Natural killer cell (primary cell): ENCODE results near the gene SAA4. TPM values are rescaled to one million over a fixed set of nuclear protein-coding genes. Genes with fewer than 3 reads are reported as not detected.

Experiments
- ATAC-seq, 3 donors: fragments of 150-1000 bp in 2 of 3; fragments of 200-7000 bp in 1 of 3; cut with Tn5 transposase; 1 replicate in 1 of 3; 2 replicates in 2 of 3; pipeline ENCODE4 v1.10.0; 2021; ENCODE audit warnings: mild to moderate bottlenecking in 2 of 3, moderate library complexity in 2 of 3
- DNase-seq, 2 donors: peaks; one replicate each; pipeline versions ENCODE4 v3.0.0 to v3.0.0-alpha.2; 2013 to 2021; ENCODE audit warnings: mixed read lengths in 1 of 2
- H3K27ac ChIP-seq: one replicate; pipeline ENCODE4 v1.5.1; 2013; ENCODE audit warnings: mild to moderate bottlenecking, low read length
- H3K27me3 ChIP-seq: one replicate; pipeline ENCODE4 v1.6.1; 2013; ENCODE audit warnings: low read length; ENCODE audit not compliant: control insufficient read depth, insufficient read depth
- H3K36me3 ChIP-seq: one replicate; pipeline ENCODE4 v1.6.1; 2013; ENCODE audit warnings: low read length; ENCODE audit not compliant: control insufficient read depth, insufficient read depth
- H3K4me1 ChIP-seq: one replicate; pipeline ENCODE4 v1.6.1; 2013; ENCODE audit warnings: low read length; ENCODE audit not compliant: control insufficient read depth, insufficient read depth
- H3K4me3 ChIP-seq: one replicate; pipeline ENCODE4 v1.5.1; 2013; ENCODE audit warnings: low read length
- H3K9me3 ChIP-seq: one replicate; pipeline ENCODE4 v1.6.1; 2013; ENCODE audit warnings: low read length; ENCODE audit not compliant: control insufficient read depth, insufficient read depth
- H3K27ac Mint-ChIP-seq, 2 donors: one replicate each; pipeline ENCODE4 v1.8.0; 2022; ENCODE audit warnings: mild to moderate bottlenecking in 2 of 2, mixed read lengths in 2 of 2, moderate library complexity in 1 of 2
- H3K27me3 Mint-ChIP-seq, 2 donors: one replicate each; pipeline ENCODE4 v1.8.0; 2022; ENCODE audit warnings: low read depth in 2 of 2, mixed read lengths in 2 of 2
- H3K36me3 Mint-ChIP-seq: one replicate; pipeline ENCODE4 v1.8.0; 2022; ENCODE audit warnings: mixed read lengths
- H3K4me1 Mint-ChIP-seq, 2 donors: one replicate each; pipeline ENCODE4 v1.8.0; 2022; ENCODE audit warnings: mixed read lengths in 2 of 2
- H3K4me3 Mint-ChIP-seq: one replicate; pipeline ENCODE4 v1.8.0; 2022; ENCODE audit warnings: mild to moderate bottlenecking, moderate library complexity, mixed read lengths
- H3K9me3 Mint-ChIP-seq, 2 donors: one replicate each; pipeline ENCODE4 v1.8.0; 2022; ENCODE audit warnings: mixed read lengths in 2 of 2
- CTCF ChIP-seq: fragments of 200-600 bp; IDR thresholded peaks from one replicate; pipeline ENCODE4 v1.8.0; 2022; ENCODE audit warnings: antibody characterized with exemption
- WGBS: methylation state at CpG from one replicate; pipeline ENCODE4 v1.1.7; 2013; ENCODE audit warnings: missing lambda C conversion rate; ENCODE audit not compliant: insufficient coverage; 5-methylcytosine and 5-hydroxymethylcytosine counted together
- intact Hi-C: fragments of 100-400 bp; cut with micrococcal nuclease; formaldehyde crosslinking; loops from one replicate; pipeline ENCODE4 v1.14.2; 2022
- total RNA-seq, 4 donors: library from RNA; stranded (reverse); fragments of 120-200 nt in 1 of 4; gene quantifications; one replicate each; pipeline versions ENCODE4 v1.2.3 to v1.2.4, GENCODE V29; 2013 to 2022

Gene SAA4
- total RNA-seq, 3 donors from 2014 or later (not counting 1 experiment from before 2014, with no cell fraction given) = 0.54 TPM; not detected in 2

- 0% methylated on average over 1 of the region's 1 CpG for WGBS
- H3K27me3 ChIP-seq = peaks cover 7% of the 10 kb centered on the region
- H3K27ac ChIP-seq = no peak overlapping the region
- no peaks in the 10 kb centered on the region for H3K4me1 Mint-ChIP-seq
- intact Hi-C loops = loop anchor here (1.0 to 10.0 kb wide), 3 partner anchors 261 to 521 kb away; no protein-coding TSS in a partner anchor
- no peaks in the 10 kb centered on the region for H3K9me3 ChIP-seq
- H3K27me3 Mint-ChIP-seq = peaks cover 22 to 33% of the 10 kb centered on the region in 2 donors
- TF ChIP-seq CTCF = peak; percentile 90
- H3K36me3 Mint-ChIP-seq = no peaks in the 10 kb centered on the region
- H3K4me1 ChIP-seq = no peaks in the 10 kb centered on the region
- H3K4me3 ChIP-seq = no peak overlapping the region
- H3K4me3 Mint-ChIP-seq = no peak overlapping the region
- DNase-seq (peak; percentile 40 to 85), ATAC-seq (peak; percentile 58 to 80 (median 76))
- no peak overlapping the region for H3K27ac Mint-ChIP-seq
- H3K9me3 Mint-ChIP-seq = no peaks in the 10 kb centered on the region
- no peaks in the 10 kb centered on the region for H3K36me3 ChIP-seq
These were observed 7.3 kb upstream of the SAA4 start for GRCh38 chr11:18243783-18244362.

GRCh38 chr11:18239655-18240054, 3.1 kb upstream of the SAA4 start:
- ATAC-seq (no peak), DNase-seq (no peak)
- H3K27ac ChIP-seq = no peak overlapping the region
- no peaks in the 10 kb centered on the region for H3K36me3 ChIP-seq
- peaks cover 11% of the 10 kb centered on the region for H3K27me3 ChIP-seq
- peaks cover 30 to 64% of the 10 kb centered on the region in 2 donors for H3K27me3 Mint-ChIP-seq
- no peaks in the 10 kb centered on the region for H3K4me1 Mint-ChIP-seq
- no peak overlapping the region for H3K4me3 Mint-ChIP-seq
- H3K4me3 ChIP-seq = no peak overlapping the region
- TF ChIP-seq CTCF = no peak
- H3K4me1 ChIP-seq = no peaks in the 10 kb centered on the region
- no peaks in the 10 kb centered on the region for H3K9me3 ChIP-seq
- no peaks in the 10 kb centered on the region for H3K9me3 Mint-ChIP-seq
- intact Hi-C loops = loop anchor here (10.0 kb wide), 1 partner anchor 265 kb away; no protein-coding TSS in a partner anchor
- H3K36me3 Mint-ChIP-seq = no peaks in the 10 kb centered on the region
- WGBS = 100% methylated on average over 1 of the region's 1 CpG
- no peak overlapping the region for H3K27ac Mint-ChIP-seq

DNA sequence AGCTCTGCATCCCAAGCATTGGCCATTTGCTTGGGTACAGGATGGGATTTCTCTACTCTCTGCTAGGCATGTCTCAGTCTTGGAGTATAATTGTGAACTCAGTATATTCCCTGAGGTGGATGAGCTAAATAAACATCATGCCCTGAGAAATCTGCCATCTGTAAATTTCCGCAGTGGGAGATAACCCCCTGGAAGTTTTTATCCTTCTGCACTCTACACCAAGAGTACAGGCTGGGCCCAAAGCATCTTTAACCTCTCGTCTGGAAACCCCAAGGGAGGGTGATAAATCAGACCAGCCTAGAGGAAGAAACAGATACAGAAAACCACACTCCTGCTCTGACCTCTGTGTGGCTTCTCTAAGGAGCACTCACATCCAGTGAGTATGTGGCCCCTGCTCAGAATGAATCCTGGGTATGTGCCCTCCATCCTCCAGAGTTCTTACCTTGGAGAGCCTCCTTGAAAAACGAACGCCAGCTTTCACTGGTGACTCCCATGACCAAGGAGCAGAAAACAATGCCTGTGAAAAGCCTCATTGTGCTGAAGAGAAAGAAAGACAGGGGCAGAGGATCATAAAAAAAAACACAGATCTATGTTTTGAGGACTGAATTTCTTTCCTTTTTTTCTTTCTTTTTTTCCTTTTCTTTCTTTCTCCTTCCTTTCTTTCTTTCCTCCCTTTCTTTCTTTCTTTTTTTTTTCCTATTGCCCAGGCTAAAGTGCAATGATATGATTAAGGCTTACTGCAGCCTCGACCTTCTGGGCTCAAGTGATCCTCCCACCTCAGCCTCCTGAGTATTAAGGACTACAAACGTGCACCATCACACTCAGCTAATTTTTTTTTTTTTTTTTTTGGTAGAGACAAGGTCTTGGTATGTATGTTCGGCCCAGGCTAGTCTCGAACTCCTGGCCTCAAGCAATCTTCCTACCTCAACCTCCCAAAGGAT, 938 bp downstream of the SAA4 start:
- 60% methylated on average over 4 of the region's 8 CpGs for WGBS
- Histone ChIP-seq H3K27me3 (peaks cover 13% of the 10 kb centered on the region), H3K4me1 (no peaks in the 10 kb centered on the region), H3K9me3 (no peaks in the 10 kb centered on the region), H3K36me3 (no peaks in the 10 kb centered on the region), H3K4me3 (no peak overlapping the region), H3K27ac (no peak overlapping the region)
- ATAC-seq (peak in 1 of 3 donors; percentile 33), DNase-seq (no peak)
- Mint-ChIP-seq H3K4me3 (no peak overlapping the region), H3K36me3 (no peaks in the 10 kb centered on the region), H3K27ac (no peak overlapping the region), H3K4me1 (no peaks in the 10 kb centered on the region), H3K9me3 (no peaks in the 10 kb centered on the region), H3K27me3 (peaks cover 31 to 66% of the 10 kb centered on the region in 2 donors)
- intact Hi-C loops = no loop called here
- TF ChIP-seq CTCF = no peak
